SK-N-SH treated with all-trans-retinoic acid at 6 μM for 48 hours (cell line): ENCODE measurements around the gene IRX2.

Experiments used
- ATAC-seq: fragments of 200-7000 bp; cut with Tn5 transposase; 3 replicates; pipeline ENCODE4 v1.9.1; 2020; ENCODE audit warnings: mild to moderate bottlenecking, moderate library complexity
- ARNTL ChIP-seq: fragments of 450-650 bp; formaldehyde crosslinking; IDR thresholded peaks from 2 replicates; pipeline ENCODE4 v1.5.0; 2020; ENCODE audit warnings: low read depth, mild to moderate bottlenecking, moderate library complexity, borderline replicate concordance
- BACH2 ChIP-seq: fragments of 250-450 bp; sonication (Bioruptor Pico); IDR thresholded peaks from 2 replicates; pipeline ENCODE4 v1.9.0; 2021; ENCODE audit warnings: mild to moderate bottlenecking, borderline replicate concordance
- CSDC2 ChIP-seq: fragments of 250-450 bp; sonication (Bioruptor Pico); IDR thresholded peaks from 2 replicates; pipeline ENCODE4 v1.5.0; 2020; ENCODE audit warnings: mild to moderate bottlenecking, moderate library complexity
- CSRNP3 ChIP-seq: fragments of 250-450 bp; sonication (Bioruptor Pico); IDR thresholded peaks from 2 replicates; pipeline ENCODE4 v1.5.1; 2021; ENCODE audit warnings: mild to moderate bottlenecking, moderate library complexity
- ESRRG ChIP-seq: fragments of 250-450 bp; sonication (Bioruptor Pico); IDR thresholded peaks from 2 replicates; pipeline ENCODE4 v1.6.1; 2021; ENCODE audit warnings: mild to moderate bottlenecking
- GLIS3 ChIP-seq: fragments of 250-450 bp; sonication (Bioruptor Pico); IDR thresholded peaks from 2 replicates; pipeline ENCODE4 v1.5.0; 2020; ENCODE audit warnings: mild to moderate bottlenecking, moderate library complexity
- ISL1 ChIP-seq: fragments of 250-450 bp; sonication (Bioruptor Pico); IDR thresholded peaks from 2 replicates; pipeline ENCODE4 v2.1.2; 2022; ENCODE audit warnings: mild to moderate bottlenecking, moderate library complexity
- OSR1 ChIP-seq: fragments of 250-450 bp; sonication (Bioruptor Pico); IDR thresholded peaks from 2 replicates; pipeline ENCODE4 v1.8.0; 2022; ENCODE audit warnings: moderate library complexity, mild to moderate bottlenecking, inconsistent platforms
- PATZ1 ChIP-seq: fragments of 250-450 bp; sonication (Bioruptor Pico); IDR thresholded peaks from 2 replicates; pipeline ENCODE4 v1.8.0; 2020; ENCODE audit warnings: mild to moderate bottlenecking, moderate library complexity, borderline replicate concordance
- POU6F1 ChIP-seq: fragments of 250-450 bp; sonication (Bioruptor Pico); IDR thresholded peaks from 2 replicates; pipeline ENCODE4 v1.8.0; 2021; ENCODE audit warnings: low read depth, mild to moderate bottlenecking, moderate library complexity, borderline replicate concordance
- PPARA ChIP-seq: fragments of 250-450 bp; sonication (Bioruptor Pico); IDR thresholded peaks from 2 replicates; pipeline ENCODE4 v1.5.0; 2020; ENCODE audit warnings: mild to moderate bottlenecking, borderline replicate concordance
- RARB ChIP-seq: fragments of 250-450 bp; sonication (Bioruptor Pico); IDR thresholded peaks from 2 replicates; pipeline ENCODE4 v1.8.0; 2021; ENCODE audit warnings: mild to moderate bottlenecking, moderate library complexity
- SNAI2 ChIP-seq: fragments of 250-450 bp; sonication (Bioruptor Pico); IDR thresholded peaks from 2 replicates; pipeline ENCODE4 v1.5.0; 2020; ENCODE audit warnings: mild to moderate bottlenecking, moderate library complexity
- TCF4 ChIP-seq: fragments of 250-450 bp; sonication (Bioruptor Pico); IDR thresholded peaks from 2 replicates; pipeline ENCODE4 v1.8.0; 2021; ENCODE audit warnings: mild to moderate bottlenecking, moderate library complexity, borderline replicate concordance
- TOX ChIP-seq: fragments of 250-450 bp; sonication (Bioruptor Pico); IDR thresholded peaks from 2 replicates; pipeline ENCODE4 v1.8.0; 2021; ENCODE audit warnings: mild to moderate bottlenecking, moderate library complexity, borderline replicate concordance
- ZC3H10 ChIP-seq: fragments of 250-450 bp; sonication (Bioruptor Pico); IDR thresholded peaks from 2 replicates; pipeline ENCODE4 v1.5.1; 2021; ENCODE audit warnings: mild to moderate bottlenecking, moderate library complexity
- ZFP3 ChIP-seq: fragments of 250-450 bp; sonication (Bioruptor Pico); IDR thresholded peaks from 2 replicates; pipeline ENCODE4 v1.5.0; 2020; ENCODE audit warnings: mild to moderate bottlenecking, moderate library complexity
- ZFP30 ChIP-seq: fragments of 450-650 bp; formaldehyde crosslinking; IDR thresholded peaks from 2 replicates; pipeline ENCODE4 v1.5.0; 2022; ENCODE audit warnings: mild to moderate bottlenecking, moderate library complexity
- ZNF565 ChIP-seq: fragments of 450-650 bp; formaldehyde crosslinking; conservative IDR thresholded peaks from 2 replicates; pipeline ENCODE4 v1.5.0; 2020; ENCODE audit warnings: low read depth, mild to moderate bottlenecking, moderate library complexity
- ZNF70 ChIP-seq: fragments of 450-650 bp; formaldehyde crosslinking; IDR thresholded peaks from 2 replicates; pipeline ENCODE4 v1.5.0; 2020; ENCODE audit warnings: mild to moderate bottlenecking, moderate library complexity
- TF ChIP-seq, protein P1 (sequence below): fragments of 250-450 bp; sonication (Bioruptor Pico); IDR thresholded peaks from 2 replicates; pipeline ENCODE4 v1.5.0; 2020; ENCODE audit warnings: mild to moderate bottlenecking, moderate library complexity
- TF ChIP-seq, protein P2 (sequence below): fragments of 250-450 bp; sonication (Bioruptor Pico); IDR thresholded peaks from 2 replicates; pipeline ENCODE4 v1.5.1; 2020; ENCODE audit warnings: low read depth, mild to moderate bottlenecking, moderate library complexity

The IRX2 gene

GRCh38 chr5:2699231-2699630, 52.2 kb downstream of the IRX2 start:
- no peak for ATAC-seq
- TF ChIP-seq ZNF565 (CRISPR knock-in tag), result no peak
- TF ChIP-seq PATZ1 (CRISPR knock-in tag), result no peak
- TF ChIP-seq TCF4, result no peak
- no peak for TF ChIP-seq ZFP3 (CRISPR knock-in tag)
- no peak for TF ChIP-seq CSDC2 (CRISPR knock-in tag)
- TF ChIP-seq OSR1 (CRISPR knock-in tag), result no peak
- no peak for TF ChIP-seq BACH2 (CRISPR knock-in tag)
- TF ChIP-seq RARB (CRISPR knock-in tag), result no peak
- TF ChIP-seq ESRRG (CRISPR knock-in tag), result no peak
- no peak for TF ChIP-seq PPARA

- no peak for TF ChIP-seq OSR1 (CRISPR knock-in tag)
- no peak for TF ChIP-seq ZFP3 (CRISPR knock-in tag)
- no peak for TF ChIP-seq CSRNP3 (CRISPR knock-in tag)
- TF ChIP-seq TCF4, result no peak
- no peak for TF ChIP-seq CSDC2 (CRISPR knock-in tag)
- no peak for TF ChIP-seq GLIS3 (CRISPR knock-in tag)
- TF ChIP-seq PPARA, result no peak
- TF ChIP-seq ZC3H10 (CRISPR knock-in tag), result no peak
- no peak for ATAC-seq
Observed at GRCh38 chr5:2698581-2698980, 52.9 kb downstream of the IRX2 start.

- no peak for ATAC-seq
Observed at GRCh38 chr5:2697446-2698200, 53.9 kb downstream of the IRX2 start.

More at GRCh38 chr5:2697446-2698200, 53.9 kb downstream of the IRX2 start:
- TF ChIP-seq ZFP30 (CRISPR knock-in tag), result no peak
- no peak for TF ChIP-seq ZNF70 (CRISPR knock-in tag)
- TF ChIP-seq ZC3H10 (CRISPR knock-in tag), result no peak
- no peak for TF ChIP-seq TCF4
- no peak for TF ChIP-seq PATZ1 (CRISPR knock-in tag)
- TF ChIP-seq ESRRG (CRISPR knock-in tag), result no peak
- TF ChIP-seq CSDC2 (CRISPR knock-in tag), result no peak
- TF ChIP-seq POU6F1 (CRISPR knock-in tag), result no peak
- no peak for TF ChIP-seq GLIS3 (CRISPR knock-in tag)
- TF ChIP-seq TOX, result no peak
- TF ChIP-seq PPARA, result no peak
- TF ChIP-seq ARNTL (CRISPR knock-in tag), result no peak
- TF ChIP-seq, protein P1, sequence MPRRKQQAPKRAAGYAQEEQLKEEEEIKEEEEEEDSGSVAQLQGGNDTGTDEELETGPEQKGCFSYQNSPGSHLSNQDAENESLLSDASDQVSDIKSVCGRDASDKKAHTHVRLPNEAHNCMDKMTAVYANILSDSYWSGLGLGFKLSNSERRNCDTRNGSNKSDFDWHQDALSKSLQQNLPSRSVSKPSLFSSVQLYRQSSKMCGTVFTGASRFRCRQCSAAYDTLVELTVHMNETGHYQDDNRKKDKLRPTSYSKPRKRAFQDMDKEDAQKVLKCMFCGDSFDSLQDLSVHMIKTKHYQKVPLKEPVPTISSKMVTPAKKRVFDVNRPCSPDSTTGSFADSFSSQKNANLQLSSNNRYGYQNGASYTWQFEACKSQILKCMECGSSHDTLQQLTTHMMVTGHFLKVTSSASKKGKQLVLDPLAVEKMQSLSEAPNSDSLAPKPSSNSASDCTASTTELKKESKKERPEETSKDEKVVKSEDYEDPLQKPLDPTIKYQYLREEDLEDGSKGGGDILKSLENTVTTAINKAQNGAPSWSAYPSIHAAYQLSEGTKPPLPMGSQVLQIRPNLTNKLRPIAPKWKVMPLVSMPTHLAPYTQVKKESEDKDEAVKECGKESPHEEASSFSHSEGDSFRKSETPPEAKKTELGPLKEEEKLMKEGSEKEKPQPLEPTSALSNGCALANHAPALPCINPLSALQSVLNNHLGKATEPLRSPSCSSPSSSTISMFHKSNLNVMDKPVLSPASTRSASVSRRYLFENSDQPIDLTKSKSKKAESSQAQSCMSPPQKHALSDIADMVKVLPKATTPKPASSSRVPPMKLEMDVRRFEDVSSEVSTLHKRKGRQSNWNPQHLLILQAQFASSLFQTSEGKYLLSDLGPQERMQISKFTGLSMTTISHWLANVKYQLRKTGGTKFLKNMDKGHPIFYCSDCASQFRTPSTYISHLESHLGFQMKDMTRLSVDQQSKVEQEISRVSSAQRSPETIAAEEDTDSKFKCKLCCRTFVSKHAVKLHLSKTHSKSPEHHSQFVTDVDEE (CRISPR knock-in tag), result no peak
- TF ChIP-seq RARB (CRISPR knock-in tag), result no peak
- no peak for TF ChIP-seq BACH2 (CRISPR knock-in tag)
- no peak for TF ChIP-seq ISL1 (CRISPR knock-in tag)
- TF ChIP-seq, protein P2, sequence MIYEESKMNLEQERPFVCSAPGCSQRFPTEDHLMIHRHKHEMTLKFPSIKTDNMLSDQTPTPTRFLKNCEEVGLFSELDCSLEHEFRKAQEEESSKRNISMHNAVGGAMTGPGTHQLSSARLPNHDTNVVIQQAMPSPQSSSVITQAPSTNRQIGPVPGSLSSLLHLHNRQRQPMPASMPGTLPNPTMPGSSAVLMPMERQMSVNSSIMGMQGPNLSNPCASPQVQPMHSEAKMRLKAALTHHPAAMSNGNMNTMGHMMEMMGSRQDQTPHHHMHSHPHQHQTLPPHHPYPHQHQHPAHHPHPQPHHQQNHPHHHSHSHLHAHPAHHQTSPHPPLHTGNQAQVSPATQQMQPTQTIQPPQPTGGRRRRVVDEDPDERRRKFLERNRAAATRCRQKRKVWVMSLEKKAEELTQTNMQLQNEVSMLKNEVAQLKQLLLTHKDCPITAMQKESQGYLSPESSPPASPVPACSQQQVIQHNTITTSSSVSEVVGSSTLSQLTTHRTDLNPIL, result no peak
- TF ChIP-seq SNAI2, result no peak
- TF ChIP-seq, all 23 proteins: peak for 0
